Karpas-422 (cell line): ENCODE measurements around the gene PPIL6. TPM values are rescaled to one million over a fixed set of nuclear protein-coding genes. Genes with fewer than 3 reads are reported as not detected.

Experiments used
- DNase-seq: peaks from one replicate; pipeline ENCODE4 v3.0.0-alpha.2; 2015
- H2AFZ ChIP-seq: fragments of 200-600 bp; sonication (generic); 2 replicates; pipeline ENCODE4 v1.6.1; 2014; ENCODE audit warnings: antibody characterized with exemption, low read length, mixed read lengths
- H3K27ac ChIP-seq: fragments of 200-600 bp; sonication (generic); 2 replicates; pipeline ENCODE4 v1.5.1; 2014; ENCODE audit warnings: mild to moderate bottlenecking, low read length, moderate library complexity
- H3K27me3 ChIP-seq: fragments of 200-600 bp; sonication (generic); 2 replicates; pipeline ENCODE4 v1.6.1; 2014; ENCODE audit warnings: low read length, mixed read lengths
- H3K36me3 ChIP-seq: fragments of 200-600 bp; sonication (generic); 2 replicates; pipeline ENCODE4 v1.6.1; 2014; ENCODE audit warnings: low read length, mixed read lengths; ENCODE audit not compliant: insufficient read depth
- H3K4me1 ChIP-seq: fragments of 200-600 bp; sonication (generic); 2 replicates; pipeline ENCODE4 v1.6.1; 2014; ENCODE audit warnings: mild to moderate bottlenecking, low read length, mixed read lengths
- H3K4me2 ChIP-seq: fragments of 200-600 bp; sonication (generic); 2 replicates; pipeline ENCODE4 v1.6.1; 2014; ENCODE audit warnings: low read length, low read depth, mild to moderate bottlenecking; ENCODE audit not compliant: poor library complexity, severe bottlenecking
- H3K4me3 ChIP-seq: fragments of 200-600 bp; sonication (generic); 2 replicates; pipeline ENCODE4 v1.5.1; 2014; ENCODE audit warnings: mild to moderate bottlenecking, antibody characterized with exemption, low read length, mixed read lengths
- H3K79me2 ChIP-seq: fragments of 200-600 bp; sonication (generic); 2 replicates; pipeline ENCODE4 v1.6.1; 2014; ENCODE audit warnings: mild to moderate bottlenecking, low read length, mixed read lengths
- H3K9ac ChIP-seq: fragments of 200-600 bp; sonication (generic); 2 replicates; pipeline ENCODE4 v1.6.0; 2014; ENCODE audit warnings: low read length
- H3K9me2 ChIP-seq: fragments of 200-600 bp; sonication (generic), shearing (Covaris generic); replicated peaks from 2 replicates; pipeline ENCODE4 v1.6.0; 2014; ENCODE audit warnings: mild to moderate bottlenecking, low read length, moderate library complexity; ENCODE audit not compliant: insufficient read depth
- H3K9me3 ChIP-seq: fragments of 300-700, 200-600 bp; sonication (generic); 2 replicates; pipeline ENCODE4 v1.6.1; 2014; ENCODE audit warnings: low read length, mixed read lengths
- H4K20me1 ChIP-seq: fragments of 200-600 bp; sonication (generic); 2 replicates; pipeline ENCODE4 v1.6.1; 2014; ENCODE audit warnings: mild to moderate bottlenecking, antibody characterized with exemption, low read length, low read depth; ENCODE audit not compliant: insufficient read depth
- total RNA-seq: library from RNA; depleted of rRNA; stranded (reverse); fragments of >200 nt; shearing (Covaris generic); gene quantifications from 2 replicates; pipeline ENCODE4 v1.2.3, GENCODE V29; 2014; ENCODE audit warnings: low replicate concordance

PPIL6 gene
- total RNA-seq, 1 experiment from 2014 or later: not detected

- peak overlapping the region; percentile 89; the same call in 1 of the 2 replicates for H3K4me3 ChIP-seq
- 0 out of 2 replicates have a peak overlapping the region, but pooled peaks have one; percentile 86 for H3K9ac ChIP-seq
- peak overlapping the region; percentile 88 for H3K4me2 ChIP-seq
- no peaks in the 10 kb centered on the region for H3K36me3 ChIP-seq
- no peak overlapping the region for H3K27ac ChIP-seq
- no peaks in the 10 kb centered on the region for H3K27me3 ChIP-seq
- H4K20me1 ChIP-seq: no peaks in the 10 kb centered on the region
- no peak overlapping the region for H2AFZ ChIP-seq
- no peaks in the 10 kb centered on the region for H3K9me3 ChIP-seq
- peaks cover 21% of the 10 kb centered on the region for H3K4me1 ChIP-seq
- H3K9me2 ChIP-seq: no peaks in the 10 kb centered on the region
- peaks cover 4% of the 10 kb centered on the region; the same call in 1 of the 2 replicates for H3K79me2 ChIP-seq
- DNase-seq: no peak
Measured at GRCh38 chr6:109442393-109442924, 2.0 kb upstream of the PPIL6 start.

GRCh38 chr6:109441069-109441816 lies 815 bp upstream of the PPIL6 start:
- H3K4me2 ChIP-seq: peak overlapping the region; percentile 88
- no peaks in the 10 kb centered on the region for H3K9me3 ChIP-seq
- no peaks in the 10 kb centered on the region for H3K27me3 ChIP-seq
- peak overlapping the region; percentile 86 for H3K9ac ChIP-seq
- no peaks in the 10 kb centered on the region for H4K20me1 ChIP-seq
- no peaks in the 10 kb centered on the region for H3K9me2 ChIP-seq
- H3K36me3 ChIP-seq: no peaks in the 10 kb centered on the region
- peak; percentile 70 for DNase-seq
- peaks cover 4% of the 10 kb centered on the region; the same call in 1 of the 2 replicates for H3K79me2 ChIP-seq
- peak overlapping the region; percentile 89 for H3K4me3 ChIP-seq
- H3K27ac ChIP-seq: no peak overlapping the region
- peaks cover 21% of the 10 kb centered on the region for H3K4me1 ChIP-seq
- H2AFZ ChIP-seq: peak overlapping the region; percentile 87

- H3K4me1 ChIP-seq: peaks cover 8% of the 10 kb centered on the region
- H3K27ac ChIP-seq: no peak overlapping the region
- H3K79me2 ChIP-seq: no peaks in the 10 kb centered on the region; the same call in 1 of the 2 replicates
- no peak overlapping the region for H3K4me3 ChIP-seq
- H3K9me3 ChIP-seq: no peaks in the 10 kb centered on the region
- no peak for DNase-seq
- no peaks in the 10 kb centered on the region for H3K27me3 ChIP-seq
- H4K20me1 ChIP-seq: no peaks in the 10 kb centered on the region
- no peaks in the 10 kb centered on the region for H3K36me3 ChIP-seq
- H3K4me2 ChIP-seq: no peak overlapping the region
- no peaks in the 10 kb centered on the region for H3K9me2 ChIP-seq
- no peak overlapping the region for H3K9ac ChIP-seq
- H2AFZ ChIP-seq: no peak overlapping the region
Measured at GRCh38 chr6:109436041-109436440, 4.4 kb downstream of the PPIL6 start.

GRCh38 chr6:109434456-109434855 lies 6.0 kb downstream of the PPIL6 start:
- Histone ChIP-seq H3K9me2 (no peaks in the 10 kb centered on the region), H4K20me1 (no peaks in the 10 kb centered on the region), H3K9me3 (no peaks in the 10 kb centered on the region)

GRCh38 chr6:109429496-109429895 lies 10.9 kb downstream of the PPIL6 start:
- no peak for DNase-seq

More at GRCh38 chr6:109434456-109434855, 6.0 kb downstream of the PPIL6 start:
- Histone ChIP-seq H3K27me3 (no peaks in the 10 kb centered on the region), H2AFZ (no peak overlapping the region), H3K27ac (no peak overlapping the region), H3K4me2 (no peak overlapping the region), H3K4me1 (no peaks in the 10 kb centered on the region), H3K9ac (no peak overlapping the region), H3K4me3 (no peak overlapping the region), H3K79me2 (no peaks in the 10 kb centered on the region), H3K36me3 (no peaks in the 10 kb centered on the region)
- no peak for DNase-seq

GRCh38 chr6:109428889-109429477 lies 11.4 kb downstream of the PPIL6 start:
- Histone ChIP-seq H3K4me3 (no peak overlapping the region), H3K9me2 (no peaks in the 10 kb centered on the region), H3K9ac (no peak overlapping the region), H3K79me2 (no peaks in the 10 kb centered on the region), H3K9me3 (no peaks in the 10 kb centered on the region), H3K4me2 (no peak overlapping the region), H3K4me1 (no peaks in the 10 kb centered on the region), H4K20me1 (no peaks in the 10 kb centered on the region), H2AFZ (no peak overlapping the region), H3K36me3 (no peaks in the 10 kb centered on the region), H3K27me3 (no peaks in the 10 kb centered on the region), H3K27ac (no peak overlapping the region)
- DNase-seq: no peak

More at GRCh38 chr6:109429496-109429895, 10.9 kb downstream of the PPIL6 start:
- Histone ChIP-seq H3K9ac (no peak overlapping the region), H3K9me2 (no peaks in the 10 kb centered on the region), H3K4me3 (no peak overlapping the region), H2AFZ (no peak overlapping the region), H3K4me1 (no peaks in the 10 kb centered on the region), H3K9me3 (no peaks in the 10 kb centered on the region), H3K36me3 (no peaks in the 10 kb centered on the region), H3K4me2 (no peak overlapping the region), H4K20me1 (no peaks in the 10 kb centered on the region), H3K27ac (no peak overlapping the region), H3K79me2 (no peaks in the 10 kb centered on the region), H3K27me3 (no peaks in the 10 kb centered on the region)

GRCh38 chr6:109424946-109425345 lies 15.5 kb downstream of the PPIL6 start:
- Histone ChIP-seq H2AFZ (no peak overlapping the region), H3K27ac (no peak overlapping the region), H3K4me2 (no peak overlapping the region), H3K9ac (no peak overlapping the region), H3K79me2 (no peaks in the 10 kb centered on the region), H3K9me2 (no peaks in the 10 kb centered on the region), H3K4me3 (no peak overlapping the region), H3K4me1 (no peaks in the 10 kb centered on the region), H3K36me3 (no peaks in the 10 kb centered on the region), H3K27me3 (no peaks in the 10 kb centered on the region), H4K20me1 (no peaks in the 10 kb centered on the region), H3K9me3 (no peaks in the 10 kb centered on the region)
- DNase-seq: no peak

- DNase-seq: no peak
- Histone ChIP-seq H3K9ac (no peak overlapping the region), H4K20me1 (no peaks in the 10 kb centered on the region), H3K79me2 (no peaks in the 10 kb centered on the region), H3K36me3 (no peaks in the 10 kb centered on the region), H3K4me1 (no peaks in the 10 kb centered on the region), H3K4me2 (no peak overlapping the region), H3K27ac (no peak overlapping the region), H3K4me3 (no peak overlapping the region), H3K9me2 (no peaks in the 10 kb centered on the region), H3K27me3 (no peaks in the 10 kb centered on the region), H2AFZ (no peak overlapping the region), H3K9me3 (no peaks in the 10 kb centered on the region)
Measured at GRCh38 chr6:109421184-109421583, 19.2 kb downstream of the PPIL6 start.
